A673 (cell line): ENCODE measurements around the gene PPP1R8.

ENCODE experiments used
- EZH2 ChIP-seq: fragments of 200-600 bp; sonication (generic); IDR thresholded peaks from 2 replicates; pipeline ENCODE4 v1.6.1; 2017; ENCODE audit warnings: borderline replicate concordance, low read depth, mild to moderate bottlenecking, mixed read lengths, antibody characterized with exemption, low read length; ENCODE audit not compliant: poor library complexity, severe bottlenecking
- TF ChIP-seq, protein P1 (sequence below): fragments of 300-800, 200-600 bp; sonication (generic); conservative IDR thresholded peaks from 2 replicates; pipeline ENCODE4 v1.5.1; 2017; ENCODE audit warnings: low read depth, mild to moderate bottlenecking, antibody characterized with exemption, low read length, moderate library complexity, mixed read lengths

DNA sequence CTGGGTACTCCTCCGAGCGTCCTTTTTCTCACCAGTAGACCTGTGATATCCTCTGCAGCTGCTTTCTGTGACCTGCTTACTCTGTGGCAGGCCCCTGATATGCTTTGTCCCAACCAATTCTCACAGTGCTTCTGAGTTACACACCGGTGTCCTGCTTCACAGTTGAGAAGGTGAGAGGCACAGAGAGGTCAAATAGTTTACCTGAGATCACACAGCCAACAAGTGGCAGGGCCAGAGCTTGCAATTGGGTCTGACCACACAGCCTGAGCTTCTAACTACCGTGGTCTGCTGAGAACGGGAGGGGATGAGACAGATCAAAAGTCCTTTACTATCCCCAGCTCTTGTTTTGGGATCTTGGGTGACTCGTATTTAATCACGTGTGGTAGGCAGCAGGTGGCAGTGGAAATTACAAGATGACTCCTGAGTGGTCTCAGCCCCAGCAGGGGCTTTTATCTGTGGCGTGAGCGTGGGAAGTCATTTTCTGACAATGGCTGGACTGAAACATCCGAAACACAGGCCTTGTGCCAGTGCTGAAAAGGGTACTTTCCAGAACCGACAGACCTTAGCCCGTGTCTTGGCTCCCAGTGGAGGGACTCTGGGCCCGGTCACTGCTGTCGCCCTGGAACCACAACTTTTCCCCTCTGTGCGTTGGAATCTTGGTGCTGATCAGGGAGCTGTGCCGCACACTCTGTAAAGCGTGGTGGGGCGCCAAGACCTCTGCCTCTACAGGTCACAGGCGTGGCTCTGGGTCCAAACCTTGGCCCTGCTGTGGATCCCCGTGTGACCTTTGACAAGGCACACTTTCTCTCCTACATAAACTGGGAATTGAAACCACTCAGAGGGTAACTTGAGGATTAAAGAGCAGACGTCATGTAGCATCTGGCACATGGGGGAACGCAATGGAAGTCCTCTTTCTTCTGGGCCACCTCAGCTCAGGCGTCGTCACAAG lies 53.7 kb downstream of the PPP1R8 start:
- TF ChIP-seq, protein P1, sequence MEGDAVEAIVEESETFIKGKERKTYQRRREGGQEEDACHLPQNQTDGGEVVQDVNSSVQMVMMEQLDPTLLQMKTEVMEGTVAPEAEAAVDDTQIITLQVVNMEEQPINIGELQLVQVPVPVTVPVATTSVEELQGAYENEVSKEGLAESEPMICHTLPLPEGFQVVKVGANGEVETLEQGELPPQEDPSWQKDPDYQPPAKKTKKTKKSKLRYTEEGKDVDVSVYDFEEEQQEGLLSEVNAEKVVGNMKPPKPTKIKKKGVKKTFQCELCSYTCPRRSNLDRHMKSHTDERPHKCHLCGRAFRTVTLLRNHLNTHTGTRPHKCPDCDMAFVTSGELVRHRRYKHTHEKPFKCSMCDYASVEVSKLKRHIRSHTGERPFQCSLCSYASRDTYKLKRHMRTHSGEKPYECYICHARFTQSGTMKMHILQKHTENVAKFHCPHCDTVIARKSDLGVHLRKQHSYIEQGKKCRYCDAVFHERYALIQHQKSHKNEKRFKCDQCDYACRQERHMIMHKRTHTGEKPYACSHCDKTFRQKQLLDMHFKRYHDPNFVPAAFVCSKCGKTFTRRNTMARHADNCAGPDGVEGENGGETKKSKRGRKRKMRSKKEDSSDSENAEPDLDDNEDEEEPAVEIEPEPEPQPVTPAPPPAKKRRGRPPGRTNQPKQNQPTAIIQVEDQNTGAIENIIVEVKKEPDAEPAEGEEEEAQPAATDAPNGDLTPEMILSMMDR, result no peak
- no peak for TF ChIP-seq EZH2
